GM13977 (cell line): ENCODE results near the gene FAM193A.

Source experiments
- DNase-seq: peaks from one replicate; pipeline ENCODE4 v3.0.0; 2012; ENCODE audit warnings: low spot score
- in situ Hi-C: fragments of 300-500 bp; cut with MboI; formaldehyde crosslinking; loops from one replicate; pipeline ENCODE4 v1.12.0; 2022; ENCODE audit warnings: low sequenced_read_pairs, low pct_unique_long_range_greater_than_20kb, mixed read lengths, inconsistent platforms; ENCODE audit not compliant: unreplicated experiment
- TF ChIP-seq, protein P1 (sequence below): IDR thresholded peaks from 2 replicates; pipeline ENCODE4 v1.5.1; 2012; ENCODE audit warnings: mild to moderate bottlenecking, control low read depth; ENCODE audit not compliant: insufficient read depth; ENCODE audit errors: extremely low read depth, missing control alignments

The FAM193A gene

DNA sequence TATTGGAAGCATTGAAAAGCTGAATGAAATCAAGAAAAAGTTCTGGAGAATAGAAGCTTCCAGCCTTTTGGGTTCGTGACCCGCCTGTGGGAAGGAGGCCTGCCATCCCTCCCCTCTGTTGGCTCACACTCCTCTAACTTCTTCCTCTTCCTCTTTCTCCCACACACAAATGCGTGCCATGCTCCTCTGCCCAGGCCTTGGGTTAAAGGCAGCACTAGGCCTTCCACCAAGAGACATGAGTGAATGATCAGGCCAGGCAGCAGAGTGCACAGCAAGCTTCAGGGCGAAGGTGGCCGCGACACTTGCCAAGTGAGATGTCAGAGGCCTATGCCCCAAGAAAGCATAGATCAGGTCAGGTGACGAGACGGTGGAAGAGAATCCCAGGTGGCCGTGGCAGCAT is 38.4 kb downstream of the FAM193A start:
- TF ChIP-seq, protein P1, sequence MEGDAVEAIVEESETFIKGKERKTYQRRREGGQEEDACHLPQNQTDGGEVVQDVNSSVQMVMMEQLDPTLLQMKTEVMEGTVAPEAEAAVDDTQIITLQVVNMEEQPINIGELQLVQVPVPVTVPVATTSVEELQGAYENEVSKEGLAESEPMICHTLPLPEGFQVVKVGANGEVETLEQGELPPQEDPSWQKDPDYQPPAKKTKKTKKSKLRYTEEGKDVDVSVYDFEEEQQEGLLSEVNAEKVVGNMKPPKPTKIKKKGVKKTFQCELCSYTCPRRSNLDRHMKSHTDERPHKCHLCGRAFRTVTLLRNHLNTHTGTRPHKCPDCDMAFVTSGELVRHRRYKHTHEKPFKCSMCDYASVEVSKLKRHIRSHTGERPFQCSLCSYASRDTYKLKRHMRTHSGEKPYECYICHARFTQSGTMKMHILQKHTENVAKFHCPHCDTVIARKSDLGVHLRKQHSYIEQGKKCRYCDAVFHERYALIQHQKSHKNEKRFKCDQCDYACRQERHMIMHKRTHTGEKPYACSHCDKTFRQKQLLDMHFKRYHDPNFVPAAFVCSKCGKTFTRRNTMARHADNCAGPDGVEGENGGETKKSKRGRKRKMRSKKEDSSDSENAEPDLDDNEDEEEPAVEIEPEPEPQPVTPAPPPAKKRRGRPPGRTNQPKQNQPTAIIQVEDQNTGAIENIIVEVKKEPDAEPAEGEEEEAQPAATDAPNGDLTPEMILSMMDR = no peak
- in situ Hi-C loops = no loop called here
- no peak for DNase-seq

DNA sequence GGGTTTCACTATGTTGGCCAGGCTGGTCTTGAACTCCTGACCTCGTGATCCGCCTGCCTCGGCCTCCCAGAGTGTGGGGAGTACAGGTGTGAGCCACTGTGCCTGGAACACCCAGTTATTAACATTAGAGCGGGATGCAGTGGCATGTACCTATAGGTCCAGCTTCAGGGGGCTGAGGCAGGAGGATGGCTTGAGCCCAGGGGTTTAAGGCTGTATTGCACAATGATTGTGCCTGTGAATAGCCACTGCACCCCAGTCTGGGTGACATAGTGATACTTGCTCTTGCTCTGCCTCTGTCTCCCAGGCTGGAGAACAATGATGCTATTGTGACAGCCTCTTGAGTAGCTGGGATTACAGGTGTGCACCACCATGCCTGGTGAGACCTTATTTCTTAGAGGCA is 39.8 kb downstream of the FAM193A start:
- in situ Hi-C loops = no loop called here
- TF ChIP-seq, protein P1 = no peak
- DNase-seq = no peak

DNA sequence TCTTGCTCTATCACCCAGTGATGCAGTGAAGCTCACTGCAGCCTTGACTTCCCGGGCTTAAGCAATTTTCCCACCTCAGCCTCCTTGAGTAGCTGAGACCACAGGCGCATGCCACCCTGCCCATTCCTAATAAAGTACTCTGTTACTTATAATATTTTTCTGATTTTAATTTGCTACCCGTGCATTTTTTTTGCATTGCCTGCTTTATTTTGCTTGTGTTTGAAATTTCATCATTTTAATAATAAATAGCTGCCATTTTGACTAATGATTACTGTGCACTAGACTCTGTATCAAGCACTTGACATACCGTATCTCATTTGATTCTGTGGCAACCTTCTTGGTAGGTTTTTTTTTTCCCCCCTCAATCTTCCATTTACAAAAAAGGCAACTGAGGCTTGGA is 41.7 kb downstream of the FAM193A start:
- no peak for DNase-seq
- TF ChIP-seq, protein P1 = no peak
- in situ Hi-C loops = no loop called here

DNA sequence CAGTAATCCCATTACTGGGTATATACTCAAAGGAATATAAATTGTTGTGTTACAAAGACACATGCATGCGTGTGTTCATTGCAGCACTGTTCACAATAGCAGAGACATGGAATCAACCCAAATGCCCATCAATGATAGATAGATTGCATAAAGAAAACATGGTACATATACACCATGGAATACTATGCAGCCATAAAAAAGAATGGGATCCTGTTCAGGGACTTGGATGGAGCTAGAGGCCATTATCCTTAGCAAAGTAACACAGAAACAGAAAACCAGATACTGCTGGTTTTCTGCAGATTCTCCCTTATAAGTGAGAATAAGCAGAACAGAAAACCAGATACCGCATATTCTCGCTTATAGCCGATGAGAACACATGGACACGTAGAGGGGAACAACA is 43.5 kb downstream of the FAM193A start:
- no peak for DNase-seq
- TF ChIP-seq, protein P1 = no peak
- in situ Hi-C loops = no loop called here

DNA sequence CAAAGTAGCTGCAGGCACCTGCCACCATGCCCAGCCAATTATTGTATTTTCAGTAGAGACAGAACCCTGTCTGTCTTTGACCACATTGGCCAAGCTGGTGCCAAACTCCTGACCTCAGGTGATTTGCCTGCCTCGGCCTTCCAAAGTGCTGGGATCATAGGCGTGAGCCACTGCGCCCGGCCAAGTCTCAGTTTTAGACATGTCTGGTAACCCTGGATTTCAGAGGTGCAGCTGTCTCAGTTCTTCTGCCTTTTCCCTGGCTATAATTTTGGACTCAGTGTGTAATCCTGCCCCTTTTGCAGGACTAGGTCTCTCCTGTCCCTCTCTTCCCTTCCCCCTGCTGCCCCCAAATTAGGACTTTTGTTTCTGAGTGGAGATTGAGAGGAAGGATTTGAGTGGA is 46.6 kb downstream of the FAM193A start:
- in situ Hi-C loops = no loop called here
- DNase-seq = no peak
- TF ChIP-seq, protein P1 = no peak

DNA sequence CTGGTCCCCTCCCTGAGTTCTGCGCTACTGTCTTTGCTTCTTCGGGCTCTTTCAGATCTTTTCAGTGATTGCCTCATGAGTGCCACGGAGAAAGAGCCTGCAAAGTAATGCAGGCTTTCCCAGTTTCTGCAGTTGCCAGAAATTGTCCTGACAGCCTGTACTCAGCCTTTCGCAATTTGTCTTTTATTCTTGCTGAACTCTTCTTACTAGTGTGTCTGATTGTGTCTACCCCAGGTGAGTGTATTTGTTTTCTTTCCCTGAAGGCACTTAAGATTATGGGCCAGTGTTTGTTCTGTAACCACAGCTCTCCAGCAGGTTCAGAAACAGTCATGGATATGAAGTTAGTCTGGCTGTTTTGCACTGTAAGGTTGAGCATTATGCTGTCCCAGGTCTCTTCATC is 47.1 kb downstream of the FAM193A start:
- DNase-seq = no peak
- TF ChIP-seq, protein P1 = no peak
- in situ Hi-C loops = no loop called here

DNA sequence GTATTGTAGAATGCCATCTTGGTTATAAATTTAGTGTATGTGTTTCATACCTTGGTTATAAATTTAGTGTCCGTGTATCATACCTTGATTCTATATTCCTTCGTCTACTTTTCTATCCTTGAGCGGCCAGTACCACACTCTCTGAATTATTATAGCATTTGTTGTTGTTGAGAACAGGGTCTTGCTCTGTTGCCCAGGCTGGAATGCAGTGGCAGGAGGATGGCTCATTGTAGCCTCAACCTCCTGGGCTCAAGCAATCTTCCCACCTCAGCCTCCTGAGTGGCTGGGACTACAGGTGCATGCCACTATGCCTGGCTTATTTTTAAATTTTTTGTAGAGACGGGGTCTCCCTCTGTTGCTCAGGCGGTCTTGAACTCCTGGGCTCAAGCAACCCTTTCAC is 50.1 kb downstream of the FAM193A start:
- TF ChIP-seq, protein P1 = no peak
- no peak for DNase-seq
- in situ Hi-C loops = no loop called here
